HepG2 (cell line): ENCODE results near the gene GFER. TPM values are rescaled to one million over a fixed set of nuclear protein-coding genes. Genes with fewer than 3 reads are reported as not detected.

ENCODE experiments used
- ATF1 ChIP-seq: IDR thresholded peaks from 2 replicates; pipeline ENCODE4 v1.6.1; 2016; ENCODE audit warnings: mild to moderate bottlenecking, control low read depth
- BRD4 ChIP-seq: sonication (generic); formaldehyde crosslinking; IDR thresholded peaks from 2 replicates; pipeline ENCODE4 v1.4.0; 2020; ENCODE audit warnings: missing genetic modification reagents
- CC2D1A ChIP-seq: sonication (generic); formaldehyde crosslinking; IDR thresholded peaks from 2 replicates; pipeline ENCODE4 v1.8.1; 2023; ENCODE audit warnings: mild to moderate bottlenecking, missing genetic modification reagents
- CENPX ChIP-seq: sonication (generic); formaldehyde crosslinking; IDR thresholded peaks from 2 replicates; pipeline ENCODE4 v1.9.0; 2021; ENCODE audit warnings: mild to moderate bottlenecking, missing genetic modification reagents, moderate library complexity
- FOXM1 ChIP-seq: sonication (generic); formaldehyde crosslinking; IDR thresholded peaks from 2 replicates; pipeline ENCODE4 v1.5.0; 2020; ENCODE audit warnings: missing genetic modification reagents
- GZF1 ChIP-seq: sonication (generic); formaldehyde crosslinking; IDR thresholded peaks from 2 replicates; pipeline ENCODE4 v1.5.1; 2020; ENCODE audit warnings: mild to moderate bottlenecking, missing genetic modification reagents
- HNRNPLL ChIP-seq: fragments of 200-400 bp; formaldehyde crosslinking; IDR thresholded peaks from 2 replicates; pipeline ENCODE4 v1.6.1; 2017; ENCODE audit warnings: mild to moderate bottlenecking, low read depth, low read length; ENCODE audit not compliant: poor library complexity, severe bottlenecking
- IKZF4 ChIP-seq: sonication (generic); formaldehyde crosslinking; IDR thresholded peaks from 2 replicates; pipeline ENCODE4 v1.5.1; 2020; ENCODE audit warnings: borderline replicate concordance, mild to moderate bottlenecking, low read depth, missing genetic modification reagents; ENCODE audit errors: not compliant biosample characterization
- KDM3A ChIP-seq: IDR thresholded peaks from 2 replicates; pipeline ENCODE4 v1.6.1; 2018; ENCODE audit warnings: low read depth, missing compliant biosample characterization
- MED13 ChIP-seq: sonication (generic); formaldehyde crosslinking; IDR thresholded peaks from 2 replicates; pipeline ENCODE4 v1.5.0; 2020; ENCODE audit warnings: missing genetic modification reagents
- SETDB1 ChIP-seq: sonication (generic); formaldehyde crosslinking; IDR thresholded peaks from 2 replicates; pipeline ENCODE4 v1.5.1; 2020; ENCODE audit warnings: missing genetic modification reagents, mild to moderate bottlenecking, borderline replicate concordance
- SIX1 ChIP-seq: sonication (generic); formaldehyde crosslinking; IDR thresholded peaks from 2 replicates; pipeline ENCODE4 v1.4.0; 2020; ENCODE audit warnings: missing genetic modification reagents, borderline replicate concordance
- SMYD3 ChIP-seq: sonication (generic); formaldehyde crosslinking; IDR thresholded peaks from 2 replicates; pipeline ENCODE4 v1.8.1; 2023; ENCODE audit warnings: mild to moderate bottlenecking, missing genetic modification reagents
- TAF1 ChIP-seq: sonication (generic); formaldehyde crosslinking; IDR thresholded peaks from 2 replicates; pipeline ENCODE4 v1.4.0; 2020; ENCODE audit warnings: missing genetic modification reagents
- TEAD2 ChIP-seq: sonication (generic); formaldehyde crosslinking; IDR thresholded peaks from 2 replicates; pipeline ENCODE4 v1.9.0; 2021; ENCODE audit warnings: missing genetic modification reagents
- ZBTB38 ChIP-seq: sonication (generic); formaldehyde crosslinking; IDR thresholded peaks from 2 replicates; pipeline ENCODE4 v1.5.1; 2020; ENCODE audit warnings: mild to moderate bottlenecking, missing genetic modification reagents
- ZFP36L2 ChIP-seq: sonication (generic); formaldehyde crosslinking; IDR thresholded peaks from 2 replicates; pipeline ENCODE4 v1.4.0; 2020; ENCODE audit warnings: missing genetic modification reagents
- ZMAT3 ChIP-seq: sonication (generic); formaldehyde crosslinking; conservative IDR thresholded peaks from 2 replicates; pipeline ENCODE4 v1.7.0; 2021; ENCODE audit warnings: missing genetic modification reagents
- ZNF317 ChIP-seq: sonication (generic); formaldehyde crosslinking; IDR thresholded peaks from 2 replicates; pipeline ENCODE4 v1.5.0; 2020; ENCODE audit warnings: mild to moderate bottlenecking, missing genetic modification reagents
- ZNF430 ChIP-seq: sonication (generic); formaldehyde crosslinking; IDR thresholded peaks from 2 replicates; pipeline ENCODE4 v1.9.0; 2021; ENCODE audit warnings: mild to moderate bottlenecking, missing genetic modification reagents
- ZNF746 ChIP-seq: sonication (generic); formaldehyde crosslinking; IDR thresholded peaks from 2 replicates; pipeline ENCODE4 v1.8.0; 2022; ENCODE audit warnings: mild to moderate bottlenecking, missing genetic modification reagents
- polyA plus RNA-seq, 8 experiments: library from polyadenylated mRNA; depleted of rRNA in 3 of 8; stranded (reverse) in 7 of 8; unstranded in 1 of 8; fragments of >200 nt; fragmentation: Illumina TruSeq in 4 of 8; extraction: Trizol in 4 of 8; gene quantifications; 2 replicates each; pipeline versions ENCODE4 v1.2.1 to v1.2.3, GENCODE V29; 2011 to 2016; ENCODE audit warnings: low read depth in 4 of 8, missing spikeins in 1 of 8, mixed read lengths in 1 of 8; ENCODE audit not compliant: insufficient read depth in 1 of 8
- total RNA-seq, 5 experiments: library from RNA; depleted of rRNA; stranded (reverse); fragments of >200 nt; fragmentation: Illumina TruSeq; extraction: Trizol; gene quantifications; 2 replicates each; pipeline ENCODE4 v1.2.3, GENCODE V29; 2016; ENCODE audit warnings: low read depth in 1 of 5
- TF ChIP-seq, protein P1 (sequence below): sonication (generic); formaldehyde crosslinking; IDR thresholded peaks from 2 replicates; pipeline ENCODE4 v1.4.0; 2020; ENCODE audit warnings: mild to moderate bottlenecking, missing genetic modification reagents
- TF ChIP-seq, protein P2 (sequence below): sonication (generic); formaldehyde crosslinking; IDR thresholded peaks from 2 replicates; pipeline ENCODE4 v1.4.0; 2020; ENCODE audit warnings: missing genetic modification reagents
- TF ChIP-seq, protein P3 (sequence below): sonication (generic); formaldehyde crosslinking; IDR thresholded peaks from 2 replicates; pipeline ENCODE4 v1.8.0; 2022; ENCODE audit warnings: missing genetic modification reagents, mild to moderate bottlenecking, borderline replicate concordance
- TF ChIP-seq, protein P4 (sequence below): sonication (generic); formaldehyde crosslinking; conservative IDR thresholded peaks from 2 replicates; pipeline ENCODE4 v1.4.0; 2020; ENCODE audit warnings: missing genetic modification reagents

The GFER gene
- total and polyA plus RNA-seq, 2 of the 13 experiments (the other 11 are each of a cell fraction or from before 2014, with no cell fraction given): 28.6 to 71.7 TPM

DNA sequence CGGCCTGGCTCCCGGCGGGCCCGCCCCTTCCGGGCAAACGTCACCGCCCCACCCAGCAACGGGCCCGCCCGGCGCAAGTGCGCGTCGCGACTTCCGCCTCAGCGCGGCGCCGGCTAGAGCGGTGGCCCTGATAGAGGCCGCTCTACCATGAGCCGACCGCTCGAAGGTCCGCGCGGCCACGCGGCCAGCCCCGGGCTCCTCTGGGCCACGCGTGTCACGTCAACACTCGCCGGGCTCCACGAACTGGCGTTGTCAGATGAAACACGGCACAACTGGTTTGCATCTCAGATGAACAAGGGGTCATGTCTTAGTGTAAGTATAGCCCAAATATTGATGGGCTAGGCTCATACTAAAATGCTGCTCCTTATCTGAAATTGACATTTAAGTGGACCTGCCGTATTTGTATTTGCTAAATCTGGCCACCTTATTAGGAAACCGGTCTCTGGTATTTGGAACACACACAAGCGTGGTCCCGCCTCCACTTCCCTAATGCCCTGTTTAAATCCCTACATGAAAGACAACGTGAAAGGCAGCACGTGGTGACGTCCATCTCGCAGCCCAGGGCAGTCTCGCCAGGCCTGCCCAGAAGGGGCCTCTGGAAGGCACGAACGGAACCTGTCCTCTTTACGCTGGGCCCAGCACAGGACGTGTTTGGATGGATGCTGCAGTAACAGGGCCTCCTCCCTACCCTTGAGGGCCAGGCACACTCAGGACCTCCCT lies 26.0 kb downstream of the GFER start, which contains the start of gene ZNF598 (continued):
- TF ChIP-seq ZNF317 (CRISPR knock-in tag): no peak
- TF ChIP-seq TEAD2: no peak
- peak; percentile 81 for TF ChIP-seq TAF1
- no peak for TF ChIP-seq GZF1
- TF ChIP-seq KDM3A (CRISPR knock-in tag): no peak
- TF ChIP-seq MED13 (CRISPR knock-in tag): no peak
- TF ChIP-seq ATF1 (CRISPR knock-in tag): no peak
- TF ChIP-seq, protein P1, sequence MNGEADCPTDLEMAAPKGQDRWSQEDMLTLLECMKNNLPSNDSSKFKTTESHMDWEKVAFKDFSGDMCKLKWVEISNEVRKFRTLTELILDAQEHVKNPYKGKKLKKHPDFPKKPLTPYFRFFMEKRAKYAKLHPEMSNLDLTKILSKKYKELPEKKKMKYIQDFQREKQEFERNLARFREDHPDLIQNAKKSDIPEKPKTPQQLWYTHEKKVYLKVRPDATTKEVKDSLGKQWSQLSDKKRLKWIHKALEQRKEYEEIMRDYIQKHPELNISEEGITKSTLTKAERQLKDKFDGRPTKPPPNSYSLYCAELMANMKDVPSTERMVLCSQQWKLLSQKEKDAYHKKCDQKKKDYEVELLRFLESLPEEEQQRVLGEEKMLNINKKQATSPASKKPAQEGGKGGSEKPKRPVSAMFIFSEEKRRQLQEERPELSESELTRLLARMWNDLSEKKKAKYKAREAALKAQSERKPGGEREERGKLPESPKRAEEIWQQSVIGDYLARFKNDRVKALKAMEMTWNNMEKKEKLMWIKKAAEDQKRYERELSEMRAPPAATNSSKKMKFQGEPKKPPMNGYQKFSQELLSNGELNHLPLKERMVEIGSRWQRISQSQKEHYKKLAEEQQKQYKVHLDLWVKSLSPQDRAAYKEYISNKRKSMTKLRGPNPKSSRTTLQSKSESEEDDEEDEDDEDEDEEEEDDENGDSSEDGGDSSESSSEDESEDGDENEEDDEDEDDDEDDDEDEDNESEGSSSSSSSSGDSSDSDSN (CRISPR knock-in tag): peak; percentile 52
- TF ChIP-seq CC2D1A (CRISPR knock-in tag): no peak
- TF ChIP-seq IKZF4 (CRISPR knock-in tag): no peak
- TF ChIP-seq ZBTB38: peak; percentile 44
- no peak for TF ChIP-seq HNRNPLL
- TF ChIP-seq SIX1 (CRISPR knock-in tag): peak; percentile 22; the same call in 1 of the 2 replicates
- TF ChIP-seq ZFP36L2 (CRISPR knock-in tag): no peak
- TF ChIP-seq, protein P2, sequence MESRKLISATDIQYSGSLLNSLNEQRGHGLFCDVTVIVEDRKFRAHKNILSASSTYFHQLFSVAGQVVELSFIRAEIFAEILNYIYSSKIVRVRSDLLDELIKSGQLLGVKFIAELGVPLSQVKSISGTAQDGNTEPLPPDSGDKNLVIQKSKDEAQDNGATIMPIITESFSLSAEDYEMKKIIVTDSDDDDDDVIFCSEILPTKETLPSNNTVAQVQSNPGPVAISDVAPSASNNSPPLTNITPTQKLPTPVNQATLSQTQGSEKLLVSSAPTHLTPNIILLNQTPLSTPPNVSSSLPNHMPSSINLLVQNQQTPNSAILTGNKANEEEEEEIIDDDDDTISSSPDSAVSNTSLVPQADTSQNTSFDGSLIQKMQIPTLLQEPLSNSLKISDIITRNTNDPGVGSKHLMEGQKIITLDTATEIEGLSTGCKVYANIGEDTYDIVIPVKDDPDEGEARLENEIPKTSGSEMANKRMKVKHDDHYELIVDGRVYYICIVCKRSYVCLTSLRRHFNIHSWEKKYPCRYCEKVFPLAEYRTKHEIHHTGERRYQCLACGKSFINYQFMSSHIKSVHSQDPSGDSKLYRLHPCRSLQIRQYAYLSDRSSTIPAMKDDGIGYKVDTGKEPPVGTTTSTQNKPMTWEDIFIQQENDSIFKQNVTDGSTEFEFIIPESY (CRISPR knock-in tag): no peak
- no peak for TF ChIP-seq FOXM1 (CRISPR knock-in tag)
- TF ChIP-seq, protein P3, sequence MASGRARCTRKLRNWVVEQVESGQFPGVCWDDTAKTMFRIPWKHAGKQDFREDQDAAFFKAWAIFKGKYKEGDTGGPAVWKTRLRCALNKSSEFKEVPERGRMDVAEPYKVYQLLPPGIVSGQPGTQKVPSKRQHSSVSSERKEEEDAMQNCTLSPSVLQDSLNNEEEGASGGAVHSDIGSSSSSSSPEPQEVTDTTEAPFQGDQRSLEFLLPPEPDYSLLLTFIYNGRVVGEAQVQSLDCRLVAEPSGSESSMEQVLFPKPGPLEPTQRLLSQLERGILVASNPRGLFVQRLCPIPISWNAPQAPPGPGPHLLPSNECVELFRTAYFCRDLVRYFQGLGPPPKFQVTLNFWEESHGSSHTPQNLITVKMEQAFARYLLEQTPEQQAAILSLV: peak; percentile 68
- peak; percentile 53; the same call in 1 of the 2 replicates for TF ChIP-seq BRD4 (CRISPR knock-in tag)
- TF ChIP-seq CENPX: no peak
- no peak for TF ChIP-seq SETDB1 (CRISPR knock-in tag)
- peak; percentile 60; the same call in 1 of the 2 replicates for TF ChIP-seq ZNF430 (CRISPR knock-in tag)
- 0 out of 2 replicates have a peak, but pooled peaks have one; percentile 35 for TF ChIP-seq ZMAT3
- TF ChIP-seq, protein P4, sequence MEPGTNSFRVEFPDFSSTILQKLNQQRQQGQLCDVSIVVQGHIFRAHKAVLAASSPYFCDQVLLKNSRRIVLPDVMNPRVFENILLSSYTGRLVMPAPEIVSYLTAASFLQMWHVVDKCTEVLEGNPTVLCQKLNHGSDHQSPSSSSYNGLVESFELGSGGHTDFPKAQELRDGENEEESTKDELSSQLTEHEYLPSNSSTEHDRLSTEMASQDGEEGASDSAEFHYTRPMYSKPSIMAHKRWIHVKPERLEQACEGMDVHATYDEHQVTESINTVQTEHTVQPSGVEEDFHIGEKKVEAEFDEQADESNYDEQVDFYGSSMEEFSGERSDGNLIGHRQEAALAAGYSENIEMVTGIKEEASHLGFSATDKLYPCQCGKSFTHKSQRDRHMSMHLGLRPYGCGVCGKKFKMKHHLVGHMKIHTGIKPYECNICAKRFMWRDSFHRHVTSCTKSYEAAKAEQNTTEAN (CRISPR knock-in tag): 0 out of 2 replicates have a peak, but pooled peaks have one; percentile 16
- no peak for TF ChIP-seq SMYD3 (CRISPR knock-in tag)
- TF ChIP-seq ZNF746 (CRISPR knock-in tag): 0 out of 2 replicates have a peak, but pooled peaks have one; percentile 43
